HepG2 (cell line): ENCODE data around the gene IFI27L2. TPM values are rescaled to one million over a fixed set of nuclear protein-coding genes. Genes with fewer than 3 reads are reported as not detected.

Experiments
- GMEB1 ChIP-seq: sonication (generic); formaldehyde crosslinking; IDR thresholded peaks from 2 replicates; pipeline ENCODE4 v1.5.1; 2020; ENCODE audit warnings: missing genetic modification reagents, mild to moderate bottlenecking, borderline replicate concordance
- HNF1A ChIP-seq, 2 experiments: sonication (generic) in 1 of 2; formaldehyde crosslinking in 1 of 2; IDR thresholded peaks; 2 replicates each; pipeline versions ENCODE4 v1.4.0 to v1.6.1; 2016 to 2020; ENCODE audit warnings: borderline replicate concordance in 1 of 2, low read depth in 1 of 2, mild to moderate bottlenecking in 1 of 2, missing genetic modification reagents in 1 of 2
- LRRFIP1 ChIP-seq: sonication (generic); formaldehyde crosslinking; conservative IDR thresholded peaks from 2 replicates; pipeline ENCODE4 v1.4.0; 2020; ENCODE audit warnings: missing genetic modification reagents
- NFKB2 ChIP-seq: sonication (generic); formaldehyde crosslinking; IDR thresholded peaks from 2 replicates; pipeline ENCODE4 v1.4.0; 2020; ENCODE audit warnings: missing genetic modification reagents, borderline replicate concordance
- PTBP1 ChIP-seq: fragments of 200-400 bp; formaldehyde crosslinking; IDR thresholded peaks from 2 replicates; pipeline ENCODE4 v1.6.1; 2018; ENCODE audit warnings: low read length, low read depth; ENCODE audit not compliant: poor library complexity, severe bottlenecking
- SOX13 ChIP-seq, 3 experiments: fragments of 450-650 bp in 1 of 3; sonication (generic) in 1 of 3; formaldehyde crosslinking in 1 of 3; IDR thresholded peaks in 2 of 3; conservative IDR thresholded peaks in 1 of 3; 2 replicates each; pipeline versions ENCODE4 v1.5.0 to v1.6.1; 2016 to 2020; ENCODE audit warnings: antibody characterized with exemption in 1 of 3, mild to moderate bottlenecking in 1 of 3, missing compliant biosample characterization in 1 of 3, missing genetic modification reagents in 1 of 3, moderate library complexity in 1 of 3
- TARDBP ChIP-seq: sonication (generic); formaldehyde crosslinking; IDR thresholded peaks from 2 replicates; pipeline ENCODE4 v1.8.0; 2022; ENCODE audit warnings: mild to moderate bottlenecking, missing genetic modification reagents
- TFAP4 ChIP-seq: sonication (generic); IDR thresholded peaks from 2 replicates; pipeline ENCODE4 v1.6.1; 2016; ENCODE audit warnings: low read depth, borderline replicate concordance
- THAP7 ChIP-seq: sonication (generic); formaldehyde crosslinking; IDR thresholded peaks from 2 replicates; pipeline ENCODE4 v1.8.1; 2023; ENCODE audit warnings: mild to moderate bottlenecking, missing genetic modification reagents
- TRIM22 ChIP-seq: fragments of 450-650 bp; IDR thresholded peaks from 2 replicates; pipeline ENCODE4 v1.6.1; 2017
- ZNF513 ChIP-seq: sonication (generic); formaldehyde crosslinking; conservative IDR thresholded peaks from 2 replicates; pipeline ENCODE4 v1.5.0; 2020; ENCODE audit warnings: missing genetic modification reagents
- ZNF530 ChIP-seq: sonication (generic); formaldehyde crosslinking; IDR thresholded peaks from 2 replicates; pipeline ENCODE4 v1.5.0; 2020; ENCODE audit warnings: low read depth, mild to moderate bottlenecking, missing genetic modification reagents
- ZNF747 ChIP-seq: sonication (generic); formaldehyde crosslinking; IDR thresholded peaks from 2 replicates; pipeline ENCODE4 v1.8.1; 2023; ENCODE audit warnings: missing genetic modification reagents, mild to moderate bottlenecking, borderline replicate concordance
- ZNF772 ChIP-seq: sonication (generic); formaldehyde crosslinking; IDR thresholded peaks from 2 replicates; pipeline ENCODE4 v1.5.0; 2020; ENCODE audit warnings: mild to moderate bottlenecking, missing genetic modification reagents
- polyA plus RNA-seq, 8 experiments: library from polyadenylated mRNA; depleted of rRNA in 3 of 8; stranded (reverse) in 7 of 8; unstranded in 1 of 8; fragments of >200 nt; fragmentation: Illumina TruSeq in 4 of 8; extraction: Trizol in 4 of 8; gene quantifications; 2 replicates each; pipeline versions ENCODE4 v1.2.1 to v1.2.3, GENCODE V29; 2011 to 2016; ENCODE audit warnings: low read depth in 4 of 8, missing spikeins in 1 of 8, mixed read lengths in 1 of 8; ENCODE audit not compliant: insufficient read depth in 1 of 8
- total RNA-seq, 5 experiments: library from RNA; depleted of rRNA; stranded (reverse); fragments of >200 nt; fragmentation: Illumina TruSeq; extraction: Trizol; gene quantifications; 2 replicates each; pipeline ENCODE4 v1.2.3, GENCODE V29; 2016; ENCODE audit warnings: low read depth in 1 of 5

The IFI27L2 gene
- total and polyA plus RNA-seq, 2 of the 13 experiments (the other 11 are each of a cell fraction or from before 2014, with no cell fraction given), result 4.3 to 4.8 TPM

- TF ChIP-seq ZNF747 (CRISPR knock-in tag), result no peak
- TF ChIP-seq LRRFIP1 (CRISPR knock-in tag), result no peak
- TF ChIP-seq GMEB1, result peak; percentile 28; the same call in 1 of the 2 replicates
- TF ChIP-seq PTBP1, result no peak
- peak; percentile 48; the same call in 1 of the 2 replicates for TF ChIP-seq ZNF772 (CRISPR knock-in tag)
- TF ChIP-seq NFKB2 (CRISPR knock-in tag), result no peak
- TF ChIP-seq TRIM22, result no peak
- no peak for TF ChIP-seq SOX13 (IDR thresholded peaks at IDR 0.05)
- no peak for TF ChIP-seq SOX13 (CRISPR knock-in tag; conservative IDR thresholded peaks at IDR 0.05 in 1 of 2, IDR thresholded peaks at IDR 0.05 in 1 of 2)
- TF ChIP-seq HNF1A (IDR thresholded peaks at IDR 0.05; ENCODE audit: low read depth), result no peak
- TF ChIP-seq HNF1A (CRISPR knock-in tag; IDR thresholded peaks at IDR 0.05; ENCODE audit: borderline replicate concordance), result no peak
- TF ChIP-seq ZNF530 (CRISPR knock-in tag), result no peak
- TF ChIP-seq ZNF513 (CRISPR knock-in tag), result no peak
- no peak for TF ChIP-seq TFAP4
- TF ChIP-seq THAP7 (CRISPR knock-in tag), result 0 out of 2 replicates have a peak, but pooled peaks have one; percentile 19
- TF ChIP-seq TARDBP (CRISPR knock-in tag), result 0 out of 2 replicates have a peak, but pooled peaks have one; percentile 14
Measured at GRCh38 chr14:94081386-94081820, 48.0 kb downstream of the IFI27L2 start (continued).
